BLaER1 treated with 17β-estradiol and CSF1 and Interleukin-3, amounts not matched to agents 10 nM and 100 nM (cell line): Measurements from ENCODE around the gene SORCS1.

Experiments used
- H3K27ac ChIP-seq, 11 experiments: shearing (Covaris generic); formaldehyde crosslinking; 2 replicates each; pipeline ENCODE4 v1.8.1; 2022
- H3K27me3 ChIP-seq, 11 experiments: shearing (Covaris generic); formaldehyde crosslinking; 2 replicates each; pipeline ENCODE4 v1.8.1; 2022
- H3K36me3 ChIP-seq, 11 experiments: shearing (Covaris generic); formaldehyde crosslinking; 2 replicates each; pipeline ENCODE4 v1.8.1; 2022
- H3K4me1 ChIP-seq, 10 experiments: shearing (Covaris generic); formaldehyde crosslinking; 2 replicates each; pipeline ENCODE4 v1.8.1; 2022
- H3K4me2 ChIP-seq, 11 experiments: shearing (Covaris generic); formaldehyde crosslinking; 2 replicates each; pipeline ENCODE4 v1.8.1; 2022
- H3K4me3 ChIP-seq, 10 experiments: shearing (Covaris generic); formaldehyde crosslinking; 2 replicates each; pipeline ENCODE4 v1.8.1; 2022
- H3K9ac ChIP-seq, 11 experiments: shearing (Covaris generic); formaldehyde crosslinking; 2 replicates each; pipeline ENCODE4 v1.8.1; 2022
- H3K9me3 ChIP-seq, 11 experiments: shearing (Covaris generic); formaldehyde crosslinking; replicated peaks in 1 of 11; 2 replicates each; pipeline ENCODE4 v1.8.1; 2022
- H4K20me1 ChIP-seq, 11 experiments: shearing (Covaris generic); formaldehyde crosslinking; 2 replicates each; pipeline ENCODE4 v1.8.1; 2022
- Cebpa-rat ChIP-seq, 11 experiments: shearing (Covaris generic); IDR thresholded peaks; 2 replicates each; pipeline ENCODE4 v1.8.1; 2022

Gene SORCS1

GRCh38 chr10:106996510-106996909, 168.0 kb downstream of the SORCS1 start:
- no peak overlapping the region for H3K9ac ChIP-seq
- no peak for TF ChIP-seq Cebpa-rat (IDR thresholded peaks at IDR 0.05)
- no peak overlapping the region for H3K4me2 ChIP-seq
- peaks cover 11 to 41% (median 25%) of the 10 kb centered on the region in 10 experiments; a peak in 19 of 20 replicates for H3K4me1 ChIP-seq
- no peaks in the 10 kb centered on the region for H4K20me1 ChIP-seq
- H3K27ac ChIP-seq: no peak overlapping the region
- no peaks in the 10 kb centered on the region for H3K36me3 ChIP-seq
- H3K27me3 ChIP-seq: no peaks in the 10 kb centered on the region
- H3K4me3 ChIP-seq: no peak overlapping the region
- no peaks in the 10 kb centered on the region for H3K9me3 ChIP-seq

- Histone ChIP-seq H3K9ac (no peak overlapping the region), H3K36me3 (no peaks in the 10 kb centered on the region), H3K4me2 (peak overlapping the region in 4 of 11 experiments; percentile 26 to 51 (median 42); a peak in 6 of 22 replicates), H3K27me3 (no peaks in the 10 kb centered on the region), H4K20me1 (no peaks in the 10 kb centered on the region), H3K9me3 (no peaks in the 10 kb centered on the region), H3K4me3 (no peak overlapping the region), H3K4me1 (peaks cover 9 to 25% (median 14%) of the 10 kb centered on the region in 10 experiments), H3K27ac (no peak overlapping the region)
- no peak for TF ChIP-seq Cebpa-rat (IDR thresholded peaks at IDR 0.05)
These were observed 172.5 kb downstream of the SORCS1 start for GRCh38 chr10:106992055-106992454.

- H3K36me3 ChIP-seq: no peaks in the 10 kb centered on the region
- no peaks in the 10 kb centered on the region for H3K27me3 ChIP-seq
- H4K20me1 ChIP-seq: no peaks in the 10 kb centered on the region
- H3K4me3 ChIP-seq: no peak overlapping the region
- peaks cover 9 to 22% (median 14%) of the 10 kb centered on the region in 10 experiments for H3K4me1 ChIP-seq
- TF ChIP-seq Cebpa-rat (IDR thresholded peaks at IDR 0.05): no peak
- H3K9ac ChIP-seq: no peak overlapping the region
- 0 out of 22 replicates have a peak overlapping the region, but pooled peaks of 1 of the 11 experiments have one; percentile 14 for H3K27ac ChIP-seq
- no peaks in the 10 kb centered on the region for H3K9me3 ChIP-seq
- H3K4me2 ChIP-seq: peak overlapping the region; percentile 32 to 54 (median 44)
These were observed 173.4 kb downstream of the SORCS1 start for GRCh38 chr10:106991091-106991490.

GRCh38 chr10:106987362-106987761, 177.1 kb downstream of the SORCS1 start:
- H3K9me3 ChIP-seq: no peaks in the 10 kb centered on the region
- peaks cover 9 to 18% (median 14%) of the 10 kb centered on the region in 10 experiments for H3K4me1 ChIP-seq
- no peak for TF ChIP-seq Cebpa-rat (IDR thresholded peaks at IDR 0.05)
- no peak overlapping the region for H3K27ac ChIP-seq
- no peaks in the 10 kb centered on the region for H3K27me3 ChIP-seq
- H4K20me1 ChIP-seq: no peaks in the 10 kb centered on the region
- H3K4me3 ChIP-seq: no peak overlapping the region
- H3K36me3 ChIP-seq: no peaks in the 10 kb centered on the region
- no peak overlapping the region for H3K9ac ChIP-seq
- H3K4me2 ChIP-seq: no peak overlapping the region

GRCh38 chr10:106982268-106982667, 182.2 kb downstream of the SORCS1 start:
- Histone ChIP-seq H3K4me2 (peak overlapping the region in 1 of 11 experiments; percentile 71; a peak in 2 of 22 replicates), H3K27ac (no peak overlapping the region), H3K9ac (no peak overlapping the region), H4K20me1 (no peaks in the 10 kb centered on the region), H3K9me3 (no peaks in the 10 kb centered on the region; a peak in 1 of 22 replicates), H3K36me3 (no peaks in the 10 kb centered on the region), H3K4me3 (no peak overlapping the region), H3K4me1 (peaks cover 13 to 24% (median 19%) of the 10 kb centered on the region in 10 experiments), H3K27me3 (no peaks in the 10 kb centered on the region)
- TF ChIP-seq Cebpa-rat (IDR thresholded peaks at IDR 0.05): no peak

GRCh38 chr10:106981452-106982075, 182.9 kb downstream of the SORCS1 start:
- no peaks in the 10 kb centered on the region; a peak in 1 of 22 replicates for H3K9me3 ChIP-seq
- no peaks in the 10 kb centered on the region for H3K27me3 ChIP-seq
- peak overlapping the region; percentile 29 to 71 (median 56); a peak in 20 of 22 replicates for H3K4me2 ChIP-seq
- H3K27ac ChIP-seq: peak overlapping the region in 4 of 11 experiments; percentile 6 to 26 (median 12); a peak in 3 of 22 replicates
- no peak for TF ChIP-seq Cebpa-rat (IDR thresholded peaks at IDR 0.05)
- H3K36me3 ChIP-seq: no peaks in the 10 kb centered on the region
- no peak overlapping the region for H3K4me3 ChIP-seq
- H3K4me1 ChIP-seq: peaks cover 13 to 24% (median 19%) of the 10 kb centered on the region in 10 experiments
- H3K9ac ChIP-seq: no peak overlapping the region
- no peaks in the 10 kb centered on the region for H4K20me1 ChIP-seq

- peaks cover 13 to 24% (median 19%) of the 10 kb centered on the region in 10 experiments for H3K4me1 ChIP-seq
- no peaks in the 10 kb centered on the region for H3K27me3 ChIP-seq
- no peak overlapping the region for H3K4me3 ChIP-seq
- peak overlapping the region in 3 of 11 experiments; percentile 6 to 26 (median 13); a peak in 2 of 22 replicates for H3K27ac ChIP-seq
- no peak overlapping the region for H3K9ac ChIP-seq
- no peaks in the 10 kb centered on the region; a peak in 1 of 22 replicates for H3K9me3 ChIP-seq
- H3K36me3 ChIP-seq: no peaks in the 10 kb centered on the region
- peak overlapping the region; percentile 29 to 71 (median 56); a peak in 21 of 22 replicates for H3K4me2 ChIP-seq
- H4K20me1 ChIP-seq: no peaks in the 10 kb centered on the region
- no peak for TF ChIP-seq Cebpa-rat (IDR thresholded peaks at IDR 0.05)
These were observed 183.7 kb downstream of the SORCS1 start for GRCh38 chr10:106980495-106981451.

- TF ChIP-seq Cebpa-rat (IDR thresholded peaks at IDR 0.05): no peak
- H3K4me3 ChIP-seq: no peak overlapping the region
- no peak overlapping the region for H3K9ac ChIP-seq
- no peaks in the 10 kb centered on the region; a peak in 1 of 22 replicates for H3K9me3 ChIP-seq
- no peaks in the 10 kb centered on the region for H3K27me3 ChIP-seq
- peaks cover 13 to 24% (median 19%) of the 10 kb centered on the region in 10 experiments for H3K4me1 ChIP-seq
- H3K27ac ChIP-seq: no peak overlapping the region
- no peaks in the 10 kb centered on the region for H3K36me3 ChIP-seq
- H4K20me1 ChIP-seq: no peaks in the 10 kb centered on the region
- H3K4me2 ChIP-seq: no peak overlapping the region
These were observed 185.8 kb downstream of the SORCS1 start for GRCh38 chr10:106978756-106979155.

- H3K9me3 ChIP-seq: peaks cover 0 to 4% (median 0%) of the 10 kb centered on the region in 11 experiments; a peak in 1 of 22 replicates
- no peaks in the 10 kb centered on the region for H3K27me3 ChIP-seq
- no peaks in the 10 kb centered on the region for H3K4me1 ChIP-seq
- H3K4me2 ChIP-seq: no peak overlapping the region
- H3K9ac ChIP-seq: no peak overlapping the region
- no peak overlapping the region for H3K4me3 ChIP-seq
- no peak for TF ChIP-seq Cebpa-rat (IDR thresholded peaks at IDR 0.05)
- H3K27ac ChIP-seq: no peak overlapping the region
- H3K36me3 ChIP-seq: no peaks in the 10 kb centered on the region
- H4K20me1 ChIP-seq: no peaks in the 10 kb centered on the region
These were observed 190.8 kb downstream of the SORCS1 start for GRCh38 chr10:106973716-106974115.
